ENCODE measurements around the gene ESRRB. TPM values are rescaled to one million over a fixed set of nuclear protein-coding genes. Genes with fewer than 3 reads are reported as not detected.
"Not testable (repeated sequence)": the region's sequence is repeated elsewhere in the genome, so short reads cannot be mapped to it uniquely, and the experiment has no call there.

The ESRRB gene
- polyA plus RNA-seq, 6 donors from 2014 or later, result not detected

- ATAC-seq (ENCODE audit: low read depth in 2 of 2), result no peak
- H3K36me3 Mint-ChIP-seq, result no peaks in the 10 kb centered on the region
- no peak for DNase-seq
- peaks cover 0 to 2% (median 0%) of the 10 kb centered on the region in 7 donors for H3K9me3 Mint-ChIP-seq
- no peak overlapping the region for H3K4me3 Mint-ChIP-seq
- H3K4me1 Mint-ChIP-seq, result no peaks in the 10 kb centered on the region
- peaks cover 13 to 32% (median 21%) of the 10 kb centered on the region in 3 donors for H3K27me3 Mint-ChIP-seq
- peak overlapping the region in 1 of 6 donors; percentile 67 for H3K27ac Mint-ChIP-seq
These were observed 125.3 kb downstream of the ESRRB start for GRCh38 chr14:76501156-76501720.

- Mint-ChIP-seq H3K9me3 (peaks cover 0 to 2% (median 0%) of the 10 kb centered on the region in 7 donors), H3K27me3 (peaks cover 13 to 40% (median 24%) of the 10 kb centered on the region in 3 donors), H3K27ac (peak overlapping the region in 1 of 6 donors; percentile 27), H3K4me1 (no peaks in the 10 kb centered on the region), H3K36me3 (no peaks in the 10 kb centered on the region), H3K4me3 (no peak overlapping the region)
- no peak for ATAC-seq (ENCODE audit: low read depth in 2 of 2)
- no peak for DNase-seq
These were observed 126.3 kb downstream of the ESRRB start for GRCh38 chr14:76502219-76502618.

DNA sequence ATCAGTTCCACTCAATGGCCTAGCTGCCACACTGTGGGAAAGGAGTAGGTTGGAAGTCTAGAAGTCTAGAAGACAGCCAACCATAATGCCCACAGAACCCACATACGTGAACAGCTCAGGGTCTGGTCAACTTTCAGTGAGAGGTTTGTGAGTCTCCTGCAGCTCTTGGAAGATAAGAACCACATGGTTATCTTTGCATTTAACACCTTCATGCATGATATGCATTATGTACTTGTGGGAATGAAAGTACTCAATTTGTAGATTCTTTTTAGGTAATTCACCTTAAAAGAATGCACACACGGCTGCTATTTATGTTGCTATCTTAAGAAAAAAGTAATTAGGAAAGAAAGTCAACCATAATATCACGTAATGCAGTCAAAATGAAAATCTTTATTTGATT, 126.7 kb downstream of the ESRRB start:
- H3K4me1 Mint-ChIP-seq, result no peaks in the 10 kb centered on the region
- no peak overlapping the region for H3K27ac Mint-ChIP-seq
- no peaks in the 10 kb centered on the region for H3K36me3 Mint-ChIP-seq
- H3K9me3 Mint-ChIP-seq, result peaks cover 0 to 2% (median 0%) of the 10 kb centered on the region in 7 donors
- DNase-seq, result no peak
- no peak overlapping the region for H3K4me3 Mint-ChIP-seq
- no peak for ATAC-seq (ENCODE audit: low read depth in 2 of 2)
- peaks cover 13 to 41% (median 26%) of the 10 kb centered on the region in 3 donors for H3K27me3 Mint-ChIP-seq

- Mint-ChIP-seq H3K27me3 (peaks cover 35 to 67% (median 66%) of the 10 kb centered on the region in 3 donors), H3K27ac (no peak overlapping the region), H3K36me3 (no peaks in the 10 kb centered on the region), H3K9me3 (peaks cover 0 to 3% (median 0%) of the 10 kb centered on the region in 7 donors), H3K4me1 (no peaks in the 10 kb centered on the region), H3K4me3 (no peak overlapping the region)
- no peak for ATAC-seq (ENCODE audit: low read depth in 2 of 2)
- DNase-seq, result no peak
These were observed 133.4 kb downstream of the ESRRB start for GRCh38 chr14:76509311-76509710.

- Mint-ChIP-seq H3K9me3 (peaks cover 0 to 3% (median 0%) of the 10 kb centered on the region in 7 donors), H3K27me3 (peaks cover 35 to 68% (median 63%) of the 10 kb centered on the region in 3 donors), H3K27ac (no peak overlapping the region), H3K4me1 (no peaks in the 10 kb centered on the region), H3K36me3 (no peaks in the 10 kb centered on the region), H3K4me3 (no peak overlapping the region)
- ATAC-seq (ENCODE audit: low read depth in 2 of 2) (no peak), DNase-seq (no peak)
These were observed 134.2 kb downstream of the ESRRB start for GRCh38 chr14:76510181-76510580.

GRCh38 chr14:76514213-76514998, 138.5 kb downstream of the ESRRB start:
- H3K27ac Mint-ChIP-seq, result no peak overlapping the region
- H3K4me1 Mint-ChIP-seq, result no peaks in the 10 kb centered on the region
- H3K9me3 Mint-ChIP-seq, result peaks cover 0 to 4% (median 2%) of the 10 kb centered on the region in 7 donors
- H3K4me3 Mint-ChIP-seq, result no peak overlapping the region
- no peaks in the 10 kb centered on the region for H3K36me3 Mint-ChIP-seq
- peaks cover 36 to 46% (median 44%) of the 10 kb centered on the region in 3 donors for H3K27me3 Mint-ChIP-seq
- ATAC-seq (ENCODE audit: low read depth in 2 of 2) (no peak), DNase-seq (no peak)

- peaks cover 4 to 15% (median 9%) of the 10 kb centered on the region in 7 donors for H3K9me3 Mint-ChIP-seq
- H3K27me3 Mint-ChIP-seq, result peaks cover 30 to 32% (median 31%) of the 10 kb centered on the region in 3 donors
- ATAC-seq (ENCODE audit: low read depth in 2 of 2), result no peak
These were observed 140.9 kb downstream of the ESRRB start for GRCh38 chr14:76516884-76517283.

DNA sequence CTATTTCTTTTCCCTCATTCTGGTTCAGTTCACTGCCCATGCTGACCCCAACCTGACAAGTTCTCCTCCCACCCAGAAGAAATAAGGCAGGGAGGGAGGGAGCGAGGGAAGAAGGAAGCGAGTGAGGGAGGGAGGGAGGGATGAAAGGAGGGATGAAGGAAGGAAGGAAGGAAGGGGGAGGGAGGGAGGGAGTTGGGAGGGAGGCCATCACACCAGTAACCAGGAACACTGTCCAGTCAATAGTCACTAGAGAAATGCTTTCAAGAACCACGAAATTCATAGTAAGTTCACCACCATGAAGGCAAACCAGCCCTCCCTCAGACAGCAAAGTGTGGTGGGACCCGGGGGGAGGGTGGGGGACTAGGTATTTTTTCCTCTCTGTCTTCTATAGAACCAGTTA, 142.4 kb downstream of the ESRRB start:
- no peak overlapping the region for H3K4me3 Mint-ChIP-seq
- peaks cover 8 to 25% (median 15%) of the 10 kb centered on the region in 7 donors for H3K9me3 Mint-ChIP-seq
- peaks cover 26 to 27% (median 27%) of the 10 kb centered on the region in 3 donors for H3K27me3 Mint-ChIP-seq
- ATAC-seq (ENCODE audit: low read depth in 2 of 2) (no peak), DNase-seq (no peak)
- no peaks in the 10 kb centered on the region for H3K4me1 Mint-ChIP-seq
- no peak overlapping the region for H3K27ac Mint-ChIP-seq
- no peaks in the 10 kb centered on the region for H3K36me3 Mint-ChIP-seq

More at GRCh38 chr14:76516884-76517283, 140.9 kb downstream of the ESRRB start:
- Mint-ChIP-seq H3K4me1 (no peaks in the 10 kb centered on the region), H3K27ac (peak overlapping the region in 1 of 6 donors; percentile 4), H3K4me3 (no peak overlapping the region), H3K36me3 (no peaks in the 10 kb centered on the region)
- DNase-seq, result no peak

GRCh38 chr14:76525106-76525821, 149.3 kb downstream of the ESRRB start:
- DNase-seq, result no peak
- Mint-ChIP-seq H3K9me3 (peaks cover 7 to 25% (median 11%) of the 10 kb centered on the region in 7 donors), H3K27me3 (peaks cover 12 to 49% (median 45%) of the 10 kb centered on the region in 3 donors), H3K27ac (no peak overlapping the region), H3K36me3 (no peaks in the 10 kb centered on the region), H3K4me1 (no peaks in the 10 kb centered on the region), H3K4me3 (no peak overlapping the region)
- ATAC-seq (ENCODE audit: low read depth in 2 of 2), result no peak

GRCh38 chr14:76531085-76531484, 155.1 kb downstream of the ESRRB start:
- Mint-ChIP-seq H3K4me3 (no peak overlapping the region), H3K4me1 (no peaks in the 10 kb centered on the region), H3K27ac (no peak overlapping the region), H3K9me3 (peaks cover 0 to 4% (median 0%) of the 10 kb centered on the region in 7 donors), H3K27me3 (peaks cover 0 to 42% (median 31%) of the 10 kb centered on the region in 3 donors), H3K36me3 (no peaks in the 10 kb centered on the region)
- no peak for DNase-seq
- no peak for ATAC-seq (ENCODE audit: low read depth in 2 of 2)

- Mint-ChIP-seq H3K27me3 (peaks cover 0 to 41% (median 31%) of the 10 kb centered on the region in 3 donors), H3K4me1 (no peaks in the 10 kb centered on the region), H3K36me3 (no peaks in the 10 kb centered on the region), H3K4me3 (no peak overlapping the region), H3K9me3 (peaks cover 0 to 4% (median 0%) of the 10 kb centered on the region in 7 donors), H3K27ac (peak overlapping the region in 1 of 6 donors; percentile 48)
- ATAC-seq (ENCODE audit: low read depth in 2 of 2) (no peak), DNase-seq (no peak)
These were observed 155.9 kb downstream of the ESRRB start for GRCh38 chr14:76531821-76532318.

DNA sequence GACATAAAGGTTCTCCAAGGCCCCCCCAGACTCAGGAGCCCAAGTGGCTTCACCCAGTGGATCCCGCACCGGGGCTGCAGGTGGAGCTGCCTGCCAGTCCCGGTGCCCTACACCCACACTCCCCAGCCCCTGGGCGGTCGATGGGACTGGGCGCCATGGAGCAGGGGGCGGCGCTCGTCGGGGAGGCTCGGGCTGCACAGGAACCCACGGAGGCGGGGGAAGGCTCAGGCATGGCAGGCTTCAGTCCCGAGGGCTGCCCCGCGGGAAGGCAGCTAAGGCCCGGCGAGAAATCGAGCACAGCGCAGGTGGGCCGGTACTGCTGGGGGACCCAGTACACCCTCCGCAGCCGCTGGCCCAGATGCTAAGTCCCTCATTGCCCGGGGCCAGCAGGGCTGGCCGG, 160.7 kb downstream of the ESRRB start:
- not testable (repeated sequence) for H3K36me3 Mint-ChIP-seq; H3K27ac Mint-ChIP-seq; H3K9me3 Mint-ChIP-seq; DNase-seq; ATAC-seq (ENCODE audit: low read depth in 2 of 2); H3K4me3 Mint-ChIP-seq; H3K4me1 Mint-ChIP-seq
- peaks cover 7 to 21% (median 19%) of the 10 kb centered on the region in 3 donors for H3K27me3 Mint-ChIP-seq

- no peaks in the 10 kb centered on the region for H3K36me3 Mint-ChIP-seq
- H3K27me3 Mint-ChIP-seq, result peaks cover 7 to 16% (median 9%) of the 10 kb centered on the region in 3 donors
- peaks cover 0 to 4% (median 0%) of the 10 kb centered on the region in 3 donors for H3K4me1 Mint-ChIP-seq
- ATAC-seq (ENCODE audit: low read depth in 2 of 2) (no peak), DNase-seq (no peak)
- peak overlapping the region in 1 of 8 donors; percentile 30 for H3K4me3 Mint-ChIP-seq
- H3K9me3 Mint-ChIP-seq, result peaks cover 0 to 5% (median 0%) of the 10 kb centered on the region in 7 donors
- H3K27ac Mint-ChIP-seq, result no peak overlapping the region
These were observed 162.1 kb downstream of the ESRRB start for GRCh38 chr14:76537906-76538647.
